Stimulated activated naive CD4-positive, alpha-beta T cell (primary cell): ENCODE data around the gene PDE9A.

Source experiments
- DNase-seq, 6 experiments: peaks; one replicate each; lab custom pipeline; 2025; lab: John Stamatoyannopoulos, UW

PDE9A gene

GRCh38 chr21:42672699-42673458, 19.5 kb downstream of the PDE9A start:
- DNase-seq: no peak

- DNase-seq: no peak
Measured at GRCh38 chr21:42673633-42674328, 20.4 kb downstream of the PDE9A start.

GRCh38 chr21:42674351-42674940, 21.0 kb downstream of the PDE9A start:
- DNase-seq: no peak

- no peak for DNase-seq
Measured at GRCh38 chr21:42675403-42675802, 22.0 kb downstream of the PDE9A start.

- DNase-seq: no peak
Measured at GRCh38 chr21:42676808-42677207, 23.4 kb downstream of the PDE9A start.

GRCh38 chr21:42677339-42678321, 24.2 kb downstream of the PDE9A start:
- DNase-seq: no peak

GRCh38 chr21:42678618-42679295, 25.3 kb downstream of the PDE9A start:
- DNase-seq: no peak

- no peak for DNase-seq
Measured at GRCh38 chr21:42679319-42680057, 26.1 kb downstream of the PDE9A start.

GRCh38 chr21:42680058-42680330, 26.6 kb downstream of the PDE9A start:
- no peak for DNase-seq

- DNase-seq: no peak
Measured at GRCh38 chr21:42680429-42680828, 27.0 kb downstream of the PDE9A start.

- DNase-seq: peak in 2 of 6 experiments; percentile 13 to 33
Measured at GRCh38 chr21:42681296-42682206, 28.1 kb downstream of the PDE9A start.

GRCh38 chr21:42682661-42683210, 29.3 kb downstream of the PDE9A start:
- no peak for DNase-seq

- DNase-seq: peak in 1 of 6 experiments; percentile 25
Measured at GRCh38 chr21:42683371-42684108, 30.1 kb downstream of the PDE9A start.

GRCh38 chr21:42684109-42684916, 30.9 kb downstream of the PDE9A start:
- DNase-seq: peak; percentile 7 to 69 (median 42)

- no peak for DNase-seq
Measured at GRCh38 chr21:42685036-42685435, 31.6 kb downstream of the PDE9A start.

- DNase-seq: no peak
Measured at GRCh38 chr21:42685954-42686500, 32.6 kb downstream of the PDE9A start.

GRCh38 chr21:42687796-42688195, 34.4 kb downstream of the PDE9A start:
- no peak for DNase-seq
